GM19372 (cell line): ENCODE data around the gene GIPC3.
"Not testable (repeated sequence)": the region's sequence is repeated elsewhere in the genome, so short reads cannot be mapped to it uniquely, and the experiment has no call there.

Experiments
- ATAC-seq: cut with Tn5 transposase; IDR thresholded peaks from one replicate; pipeline ENCODE4 v1.9.1; 2021; ENCODE audit warnings: mild to moderate bottlenecking, low read depth, moderate library complexity; ENCODE audit not compliant: unreplicated experiment

The GIPC3 gene

DNA sequence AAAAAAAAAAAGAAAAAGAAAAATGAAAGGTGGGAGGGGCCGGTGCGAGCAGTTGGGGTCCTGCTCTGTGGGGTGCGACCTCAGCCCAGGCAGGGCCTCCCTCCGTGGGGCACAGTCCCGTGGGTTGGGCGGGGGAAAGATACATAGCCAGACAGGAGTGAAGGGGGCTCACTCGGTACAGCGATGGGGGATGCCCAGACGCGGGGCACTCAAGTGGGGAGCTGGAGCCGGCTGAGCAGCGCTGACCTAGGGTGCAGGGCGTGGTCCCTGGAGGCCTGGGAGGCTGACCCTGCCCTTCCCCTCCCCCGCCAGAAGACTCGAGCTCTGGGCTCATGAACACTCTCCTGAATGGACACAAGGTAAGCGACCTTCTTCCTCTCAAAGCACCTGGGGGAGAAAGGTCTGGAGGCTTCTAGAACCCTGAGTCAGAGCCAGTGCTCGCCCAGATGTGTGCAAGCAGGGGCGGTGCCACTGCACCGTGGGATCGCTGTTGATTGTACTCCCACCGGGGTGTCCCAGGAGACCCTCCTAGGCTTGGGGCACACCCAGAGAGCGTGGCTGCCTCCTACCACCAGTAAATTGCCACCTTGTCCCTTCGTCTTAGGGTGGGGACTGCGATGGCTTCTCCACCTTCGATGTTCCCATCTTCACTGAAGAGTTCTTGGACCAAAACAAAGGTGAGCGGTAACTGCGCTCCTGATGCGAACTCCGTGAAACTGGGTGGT lies 9.2 kb upstream of the GIPC3 start:
- ATAC-seq, result no peak

DNA sequence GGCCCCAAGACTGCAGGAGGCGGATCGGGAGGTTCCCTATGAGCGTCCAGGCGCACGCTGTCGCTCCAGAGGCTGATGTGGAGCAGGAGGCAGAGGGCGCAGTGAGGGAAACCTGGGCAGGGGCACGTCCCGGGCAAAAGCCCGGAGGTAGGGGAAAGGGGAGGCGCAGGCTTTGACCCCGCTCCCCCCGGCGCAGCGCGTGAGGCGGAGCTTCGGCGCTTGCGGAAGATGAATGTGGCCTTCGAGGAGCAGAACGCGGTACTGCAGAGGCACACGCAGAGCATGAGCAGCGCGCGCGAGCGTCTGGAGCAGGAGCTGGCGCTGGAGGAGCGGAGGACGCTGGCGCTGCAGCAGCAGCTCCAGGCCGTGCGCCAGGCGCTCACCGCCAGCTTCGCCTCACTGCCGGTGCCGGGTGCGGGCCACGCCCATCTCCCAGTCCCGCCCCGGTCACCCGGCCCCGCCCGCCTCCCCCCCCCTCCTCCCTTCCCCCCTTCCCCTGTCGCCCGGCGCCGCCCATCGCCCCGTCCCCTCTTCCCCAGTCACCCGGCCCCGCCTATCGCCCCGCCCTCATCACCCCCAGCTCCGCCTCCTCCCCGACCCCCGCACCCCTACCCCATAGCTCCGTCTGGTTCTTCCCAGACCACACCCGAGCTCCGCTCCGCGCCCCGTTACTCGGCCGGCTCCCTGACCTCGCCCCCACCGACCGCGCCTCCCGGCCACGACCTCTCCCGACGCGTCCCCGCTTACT lies 8.4 kb upstream of the GIPC3 start:
- ATAC-seq, result no peak

DNA sequence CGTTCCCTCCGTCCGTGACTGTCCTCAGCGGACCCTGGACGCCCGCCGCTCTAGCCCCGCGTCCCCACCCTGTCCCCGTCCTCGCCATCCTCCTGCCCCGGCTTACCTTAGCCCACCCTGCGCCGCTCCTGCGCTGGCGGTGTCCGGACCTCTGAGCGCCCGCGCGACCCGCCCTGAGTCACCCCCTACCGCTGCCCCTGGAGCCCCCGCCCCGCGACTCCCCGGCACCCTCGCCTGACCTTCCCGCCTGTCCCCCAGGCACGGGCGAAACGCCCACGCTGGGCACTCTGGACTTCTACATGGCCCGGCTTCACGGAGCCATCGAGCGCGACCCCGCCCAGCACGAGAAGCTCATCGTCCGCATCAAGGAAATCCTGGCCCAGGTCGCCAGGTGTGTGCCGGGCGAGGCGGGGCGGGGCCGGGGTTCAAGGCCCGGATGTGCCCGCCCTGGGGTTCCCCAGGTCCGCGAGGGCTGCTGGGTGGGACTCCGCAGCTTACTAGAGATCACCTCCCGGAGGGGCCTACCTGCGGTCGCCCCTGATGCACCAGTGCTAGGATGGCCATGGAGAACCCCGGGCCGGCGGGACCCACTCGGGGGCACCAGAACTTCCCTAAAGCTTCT lies 7.4 kb upstream of the GIPC3 start:
- ATAC-seq, result no peak

DNA sequence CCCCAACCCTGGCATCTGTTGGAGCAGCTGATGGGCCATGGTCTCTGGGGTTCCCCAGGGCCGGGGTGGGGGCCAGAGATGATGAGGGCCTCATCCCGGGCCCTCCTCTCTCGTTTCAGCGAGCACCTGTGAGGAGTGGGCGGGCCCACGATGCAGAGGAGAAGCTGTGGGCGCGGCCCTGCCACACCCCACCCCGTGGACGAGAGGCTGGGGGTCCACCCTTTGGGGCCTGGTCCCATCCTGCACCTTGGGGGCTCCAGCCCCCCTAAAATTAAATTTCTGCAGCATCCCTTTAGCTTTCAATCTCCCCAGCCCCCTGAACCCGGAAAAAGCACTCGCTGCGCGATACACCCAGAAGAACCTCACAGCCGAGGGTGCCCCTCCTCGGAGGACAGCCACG lies 6.9 kb upstream of the GIPC3 start:
- no peak for ATAC-seq

DNA sequence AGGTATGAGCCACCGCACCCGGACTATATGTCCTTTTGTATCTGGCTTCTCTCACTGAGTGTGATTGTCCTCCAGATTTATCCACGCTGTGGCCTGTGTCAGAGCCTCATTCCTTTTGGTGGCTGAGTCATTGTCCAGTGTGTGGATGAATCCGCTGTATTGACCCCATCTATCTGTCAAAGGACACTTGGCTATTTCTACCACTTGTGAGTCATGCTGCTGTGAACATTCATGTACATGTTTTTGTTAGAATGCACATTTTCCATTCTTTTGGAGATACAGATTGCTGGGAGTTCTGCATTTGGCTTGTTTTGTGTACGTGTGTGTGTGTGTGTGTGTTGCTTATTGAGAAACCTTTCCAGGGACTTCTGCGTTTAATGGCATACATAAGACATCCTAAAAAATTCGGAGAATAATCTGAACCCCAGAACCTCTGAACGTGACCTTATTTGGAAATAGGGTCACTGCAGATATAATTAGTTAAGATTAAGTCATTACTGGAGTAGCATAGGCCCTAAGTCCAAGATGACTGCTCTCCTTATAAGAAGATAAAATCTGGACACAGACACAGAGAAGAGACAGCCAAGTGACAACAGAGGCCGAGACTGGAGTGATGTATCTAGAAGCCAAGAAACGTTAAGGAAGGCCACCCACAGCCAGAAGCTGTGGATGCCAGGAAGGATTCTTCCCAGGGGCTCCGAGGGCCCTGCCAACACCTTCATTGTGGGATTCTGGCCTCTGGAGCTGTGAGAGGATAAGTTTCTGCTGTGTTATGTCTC lies 4.9 kb upstream of the GIPC3 start:
- ATAC-seq, result no peak

DNA sequence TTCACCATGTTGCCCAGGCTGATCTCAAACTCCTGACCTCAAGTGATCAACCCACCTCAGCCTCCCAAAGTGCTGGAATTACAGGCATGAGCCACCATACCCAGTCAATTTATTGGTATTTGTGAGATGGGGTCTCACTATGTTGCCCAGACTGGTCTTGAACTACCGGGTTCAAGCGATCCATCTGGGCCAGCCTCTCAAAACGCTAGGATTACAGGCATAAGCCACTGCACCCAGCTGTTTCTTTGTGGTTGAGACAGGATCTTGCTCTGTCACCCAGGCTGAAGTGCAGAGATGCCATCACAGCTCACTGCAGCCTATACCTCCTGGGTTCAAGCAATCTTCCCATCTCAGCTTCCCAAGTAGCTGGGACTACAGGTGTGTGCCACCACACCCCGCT lies 3.5 kb upstream of the GIPC3 start:
- ATAC-seq, result not testable (repeated sequence)

DNA sequence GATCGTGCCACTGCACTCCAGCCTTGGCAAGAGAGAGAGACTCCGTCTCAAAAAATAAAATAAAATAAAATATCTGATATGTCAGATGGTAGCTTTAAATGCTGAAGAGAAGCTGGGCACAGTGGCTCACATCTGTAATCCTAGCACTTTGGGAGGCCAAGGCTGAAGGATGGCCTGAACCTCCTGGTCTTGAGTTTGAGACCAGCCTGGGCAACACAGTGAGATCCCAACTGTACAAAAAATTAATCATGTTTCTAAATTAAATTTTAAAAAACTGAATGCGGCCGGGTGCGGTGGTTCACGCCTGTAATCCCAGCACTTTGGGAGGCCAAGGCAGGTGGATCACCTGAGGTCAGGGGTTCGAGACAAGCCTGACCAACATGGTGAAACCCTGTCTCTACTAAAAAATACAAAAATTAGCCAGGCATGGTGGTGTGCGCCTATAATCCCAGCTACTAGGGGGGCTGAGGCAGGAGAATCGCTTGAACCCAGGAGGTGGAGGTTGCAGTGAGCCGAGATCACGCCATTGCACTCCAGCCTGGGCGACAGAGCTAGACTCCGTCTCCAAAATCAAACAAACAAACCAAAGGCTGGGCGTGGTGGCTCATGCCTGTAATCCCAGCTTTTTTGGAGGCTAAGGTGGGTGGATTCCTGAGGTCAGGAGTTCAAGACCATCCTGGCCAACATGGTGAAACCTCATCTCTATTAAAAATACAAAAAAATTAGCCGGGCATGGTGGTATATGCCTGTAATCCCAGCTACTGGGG lies 1.1 kb upstream of the GIPC3 start:
- not testable (repeated sequence) for ATAC-seq

DNA sequence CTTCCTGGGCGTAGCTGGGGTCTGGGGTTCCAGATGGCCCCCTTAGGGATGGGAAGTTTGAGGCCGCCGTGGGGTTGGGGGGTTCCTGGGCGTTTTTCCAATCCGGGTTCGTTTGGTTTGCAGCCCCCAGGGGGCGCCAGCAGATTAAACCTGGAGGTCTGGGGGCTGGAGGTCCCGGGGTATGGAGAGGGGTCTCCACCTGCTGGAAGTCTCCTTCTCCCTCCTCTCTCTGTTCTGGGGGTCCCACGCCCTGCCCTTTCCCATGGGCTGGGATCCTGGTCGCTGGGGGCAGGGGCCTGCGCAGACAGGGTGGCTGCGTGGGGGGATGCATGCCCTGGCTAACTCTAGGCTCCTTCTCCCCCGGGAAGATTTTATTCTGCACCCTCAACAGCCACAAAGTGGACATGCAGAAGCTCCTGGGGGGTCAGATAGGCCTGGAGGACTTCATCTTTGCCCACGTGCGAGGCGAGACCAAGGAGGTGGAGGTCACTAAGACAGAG lies 899 bp downstream of the GIPC3 start:
- no peak for ATAC-seq

DNA sequence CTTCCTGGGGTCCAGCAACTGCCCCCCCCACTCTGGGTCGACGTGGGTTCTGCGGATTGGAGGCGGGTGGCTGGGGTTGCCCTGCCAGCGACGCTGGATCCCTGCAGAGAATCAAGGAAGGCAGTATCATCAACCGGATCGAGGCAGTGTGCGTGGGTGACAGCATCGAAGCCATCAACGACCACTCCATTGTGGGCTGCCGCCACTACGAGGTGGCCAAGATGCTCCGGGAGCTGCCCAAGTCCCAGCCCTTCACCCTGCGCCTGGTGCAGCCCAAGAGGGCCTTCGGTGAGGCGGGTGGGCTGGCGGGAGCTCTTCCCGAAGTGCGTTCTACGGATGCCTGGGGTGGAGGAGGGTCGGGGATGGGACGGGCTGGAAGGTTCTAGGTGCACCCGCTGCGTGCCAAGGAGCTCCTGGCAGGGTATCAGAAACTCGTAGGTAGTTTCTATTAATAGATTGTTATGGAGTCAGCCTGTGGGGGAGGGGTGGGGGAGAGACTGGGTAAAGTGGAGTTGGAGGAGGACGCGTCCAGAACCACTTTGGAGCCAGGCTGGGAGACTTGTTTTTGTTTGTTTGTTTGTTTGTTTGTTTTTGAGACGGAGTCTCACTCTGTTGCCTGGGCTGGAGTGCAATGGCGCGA lies 1.5 kb downstream of the GIPC3 start:
- no peak for ATAC-seq

DNA sequence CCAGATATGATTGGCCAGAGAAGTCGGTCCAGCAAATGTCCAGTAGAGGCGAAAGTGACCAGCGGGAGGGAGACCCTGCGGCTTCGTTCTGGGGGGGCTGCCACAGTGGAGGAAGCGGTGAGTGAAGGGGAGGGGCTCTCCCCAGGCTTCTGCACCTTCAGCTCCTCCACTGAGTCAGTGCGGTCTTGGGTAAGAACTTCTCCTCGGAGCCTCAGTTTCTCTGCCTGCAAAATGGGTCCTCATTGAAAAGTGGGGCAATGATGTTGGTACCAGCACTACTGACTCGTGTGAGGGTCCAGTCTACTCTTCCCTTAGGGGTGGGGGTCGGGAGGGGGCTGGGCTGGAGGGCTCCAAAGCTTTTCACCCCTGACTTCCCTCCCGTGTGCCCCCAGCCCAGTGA lies 4.2 kb downstream of the GIPC3 start:
- no peak for ATAC-seq

DNA sequence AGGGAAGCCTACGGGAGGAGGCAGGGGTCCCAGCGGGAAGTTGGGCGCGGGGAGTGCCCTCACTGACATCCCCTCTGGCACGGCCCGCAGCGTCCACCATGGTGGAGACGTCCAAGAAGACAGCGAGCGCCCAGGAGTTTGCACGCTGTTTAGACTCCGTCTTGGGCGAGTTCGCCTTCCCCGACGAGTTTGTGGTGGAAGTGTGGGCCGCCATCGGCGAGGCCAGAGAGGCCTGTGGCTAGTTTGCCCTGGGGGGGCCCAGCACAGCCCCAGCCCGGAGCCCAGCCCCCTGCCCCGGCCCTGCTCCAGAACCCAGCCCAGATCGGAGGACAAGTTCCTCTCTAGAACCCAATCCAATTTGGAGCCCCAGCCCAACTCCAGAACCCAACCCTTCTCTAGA lies 4.7 kb downstream of the GIPC3 start:
- no peak for ATAC-seq

DNA sequence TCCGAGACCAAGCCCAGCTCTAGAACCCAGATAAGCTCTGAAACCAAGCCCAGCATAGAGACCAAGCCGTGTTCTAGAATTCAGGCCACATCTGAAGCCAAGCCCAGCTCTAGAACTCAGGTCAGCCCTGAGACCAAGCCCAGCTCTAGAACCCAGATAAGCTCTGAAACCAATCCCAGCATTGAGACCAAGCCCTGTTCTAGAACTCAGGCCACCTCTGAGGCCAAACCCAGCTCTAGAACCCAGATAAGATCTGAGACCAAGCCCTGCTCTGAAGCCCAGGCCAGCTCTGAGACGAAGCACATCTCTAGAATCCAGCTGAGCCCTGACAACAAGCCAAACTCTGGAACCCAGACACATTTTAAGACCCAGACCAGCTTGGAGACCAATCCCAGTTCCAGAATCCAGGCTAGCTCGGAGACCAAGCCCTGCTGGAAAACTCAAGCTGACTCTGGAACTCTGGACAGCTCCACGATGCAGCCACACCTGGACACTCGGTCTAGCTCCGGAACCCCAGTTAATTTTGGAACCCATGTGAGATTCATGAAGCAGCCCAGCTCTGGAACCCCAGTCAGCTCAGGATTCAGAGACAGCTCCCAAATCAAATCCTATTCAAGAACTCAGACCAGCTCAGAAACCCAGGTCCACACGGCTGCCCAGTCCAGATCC lies 5.8 kb downstream of the GIPC3 start:
- ATAC-seq, result no peak

DNA sequence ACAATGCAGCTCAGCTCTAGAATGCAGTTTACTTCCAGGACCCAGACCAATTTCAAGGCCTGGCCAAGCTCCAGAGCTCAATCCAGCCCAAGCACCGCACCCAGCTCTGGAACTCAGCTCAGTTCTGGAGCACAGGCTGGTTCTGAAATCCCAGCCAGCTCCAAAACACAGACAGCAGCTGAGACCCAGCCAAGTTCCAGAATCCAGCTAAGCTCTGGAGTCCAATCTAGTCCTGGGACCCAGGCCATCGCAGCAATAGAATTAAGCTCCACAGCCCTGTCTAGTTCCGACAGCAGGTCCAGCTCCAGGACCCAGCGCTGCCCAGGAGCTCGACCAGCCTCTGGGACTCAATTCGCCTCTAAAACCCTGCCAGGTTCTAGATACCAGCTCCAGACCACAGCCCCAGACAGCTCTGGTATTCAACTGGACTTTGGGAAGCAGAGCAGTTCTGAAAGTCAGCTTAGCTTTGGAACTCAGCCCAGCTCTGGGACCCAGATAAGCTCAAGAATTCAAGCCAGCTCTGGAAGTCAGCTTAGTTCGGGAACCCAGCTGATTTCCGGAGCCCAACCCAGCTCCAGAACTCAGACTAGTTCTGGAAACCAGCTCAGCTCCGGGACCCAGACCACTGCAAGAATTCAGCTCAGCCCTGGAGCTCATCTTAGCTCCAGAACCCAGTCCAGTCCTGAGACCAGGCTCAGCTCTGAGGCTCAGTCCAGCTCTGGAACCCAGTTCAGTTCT lies 6.8 kb downstream of the GIPC3 start:
- no peak for ATAC-seq

DNA sequence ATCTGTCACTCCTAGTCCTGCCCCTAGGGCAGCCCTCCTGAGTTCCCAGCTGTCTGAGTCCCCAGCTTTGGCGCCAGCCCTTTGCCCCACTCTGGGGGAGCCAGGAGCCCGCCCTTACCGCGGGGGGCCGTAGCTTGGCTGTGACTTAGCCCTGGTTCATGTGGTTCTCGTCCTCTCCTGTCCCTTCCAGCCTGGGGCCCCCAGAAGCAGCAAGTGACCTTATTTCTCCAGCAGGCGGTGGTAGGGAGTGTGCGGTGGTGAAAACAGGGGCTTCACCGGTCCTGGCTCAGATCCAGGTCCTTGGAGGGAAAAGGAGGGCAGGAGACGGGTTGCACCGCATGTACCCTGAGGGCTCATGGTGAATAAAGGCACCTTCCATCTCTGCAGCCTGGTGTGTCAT lies 7.9 kb downstream of the GIPC3 start:
- ATAC-seq, result no peak

DNA sequence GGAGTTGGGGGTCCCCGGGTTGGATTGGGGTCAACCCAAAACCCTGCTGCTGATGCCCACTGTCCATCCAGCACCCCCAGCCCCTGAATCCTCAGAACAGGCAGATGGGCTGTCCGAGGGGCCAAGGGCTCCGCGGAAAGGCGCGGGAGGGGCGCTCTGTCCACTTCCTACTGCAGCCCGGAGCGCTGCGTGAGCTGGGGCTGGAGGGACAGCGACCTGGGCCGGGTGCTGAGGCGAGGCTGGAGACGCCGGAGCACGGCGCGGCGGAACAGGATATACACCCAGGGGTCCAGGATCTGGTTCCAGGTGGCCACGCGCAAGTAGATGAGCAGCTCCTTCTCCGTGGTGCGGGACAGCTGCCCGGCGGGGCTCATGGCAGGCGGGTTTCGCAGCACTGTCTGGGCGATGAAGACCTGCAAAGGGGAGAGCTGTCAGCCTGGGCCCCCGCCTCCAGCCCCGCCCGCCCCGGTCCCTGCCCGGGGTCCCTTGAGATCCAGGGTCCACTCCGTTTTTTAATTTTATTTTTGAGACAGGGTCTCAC lies 10.3 kb downstream of the GIPC3 start:
- ATAC-seq, result no peak

DNA sequence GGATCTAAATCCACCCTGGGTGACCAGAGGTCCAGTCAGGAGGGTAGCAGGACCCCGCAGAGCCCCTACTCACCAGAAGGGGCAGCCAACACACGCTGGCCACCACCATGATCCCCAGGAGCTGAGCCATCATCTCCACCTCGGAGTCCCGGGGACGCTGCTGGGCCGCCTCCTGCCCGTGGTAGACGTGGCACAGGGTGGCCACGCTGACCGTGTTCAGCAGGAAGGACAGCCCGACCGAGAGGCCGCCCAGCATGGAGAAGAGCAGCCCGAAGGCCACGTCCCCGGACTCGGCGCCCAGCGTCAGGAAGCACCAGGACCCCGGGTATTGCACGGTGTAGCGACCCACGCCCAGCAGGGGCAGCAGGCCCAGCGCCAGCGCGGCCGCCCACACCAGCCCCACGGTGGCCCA lies 14.5 kb downstream of the GIPC3 start:
- no peak for ATAC-seq

DNA sequence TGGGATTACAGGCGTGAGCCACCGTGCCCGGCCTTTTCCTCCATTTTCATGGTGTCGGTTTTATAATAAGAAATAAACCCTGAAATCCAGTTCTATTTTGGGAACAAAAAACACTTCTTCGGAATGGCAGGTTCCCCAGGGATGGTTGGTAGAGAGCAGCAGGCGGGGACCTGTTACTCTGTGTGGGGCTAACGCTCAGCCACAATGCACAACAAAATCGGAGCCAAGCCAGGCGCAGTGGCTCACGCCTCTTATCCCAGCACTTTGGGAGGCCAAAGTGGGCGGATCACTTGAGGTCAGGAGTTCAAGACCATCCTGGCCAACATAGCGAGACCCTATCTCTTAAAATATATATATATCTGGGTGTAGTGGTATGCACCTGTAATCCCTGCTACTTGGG lies 15.7 kb downstream of the GIPC3 start:
- ATAC-seq, result no peak

DNA sequence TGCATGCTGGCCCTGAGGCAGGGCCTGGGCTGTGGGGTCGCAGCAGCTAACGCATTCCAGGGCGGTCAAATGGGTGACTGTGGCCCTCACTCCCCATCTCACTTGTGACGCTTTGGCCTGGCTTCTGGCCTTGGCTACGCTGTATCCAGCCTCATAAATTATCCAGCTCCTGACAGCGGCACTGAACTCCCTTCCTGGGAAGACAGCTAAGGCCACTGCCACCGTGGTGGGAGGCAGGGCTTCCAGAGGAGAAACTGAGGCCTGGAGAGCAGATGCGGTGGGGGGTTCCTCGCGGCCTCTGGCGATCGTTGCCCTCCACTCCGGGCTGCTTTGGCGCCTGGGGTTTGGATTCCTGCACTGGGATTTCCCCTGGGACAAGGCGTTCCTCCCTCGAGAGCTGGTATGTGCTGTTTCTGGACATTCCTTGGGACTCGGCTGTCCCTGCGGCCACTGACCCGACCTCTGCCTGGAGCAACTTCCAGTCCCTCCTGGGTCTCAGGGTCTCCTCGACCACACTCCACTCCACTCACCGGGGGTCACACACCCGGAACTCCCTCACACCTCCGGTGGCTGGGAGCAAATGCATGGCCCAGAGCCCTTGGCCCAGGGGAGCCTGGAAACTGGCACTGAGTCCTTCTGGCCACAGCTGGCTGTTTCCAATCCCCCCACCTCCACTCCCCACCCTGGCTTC lies 18.0 kb downstream of the GIPC3 start:
- ATAC-seq, result no peak
